HG03066 (cell line): ENCODE data around the gene FEZ2.

ENCODE experiments used
- ATAC-seq: cut with Tn5 transposase; IDR thresholded peaks from one replicate; pipeline ENCODE4 v1.9.1; 2021; ENCODE audit warnings: low read depth; ENCODE audit not compliant: unreplicated experiment

The FEZ2 gene

GRCh38 chr2:36589230-36589630, 8.7 kb downstream of the FEZ2 start:
- ATAC-seq = no peak

GRCh38 chr2:36587556-36587955, 10.4 kb downstream of the FEZ2 start:
- no peak for ATAC-seq

GRCh38 chr2:36587101-36587500, 10.9 kb downstream of the FEZ2 start:
- ATAC-seq = no peak

GRCh38 chr2:36586672-36587071, 11.3 kb downstream of the FEZ2 start:
- ATAC-seq = no peak

- no peak for ATAC-seq
Observed at GRCh38 chr2:36584148-36584794, 13.7 kb downstream of the FEZ2 start.

GRCh38 chr2:36582951-36583350, 15.0 kb downstream of the FEZ2 start:
- no peak for ATAC-seq

GRCh38 chr2:36582538-36582937, 15.4 kb downstream of the FEZ2 start:
- ATAC-seq = no peak

GRCh38 chr2:36579297-36579664, 18.7 kb downstream of the FEZ2 start:
- no peak for ATAC-seq

- ATAC-seq = no peak
Observed at GRCh38 chr2:36578343-36579296, 19.3 kb downstream of the FEZ2 start.

GRCh38 chr2:36577884-36578283, 20.1 kb downstream of the FEZ2 start:
- ATAC-seq = no peak

- no peak for ATAC-seq
Observed at GRCh38 chr2:36574560-36574959, 23.4 kb downstream of the FEZ2 start.

GRCh38 chr2:36573165-36573564, 24.8 kb downstream of the FEZ2 start:
- ATAC-seq = no peak

- ATAC-seq = no peak
Observed at GRCh38 chr2:36572719-36573059, 25.3 kb downstream of the FEZ2 start.

GRCh38 chr2:36572054-36572718, 25.8 kb downstream of the FEZ2 start:
- no peak for ATAC-seq

GRCh38 chr2:36570416-36570815, 27.6 kb downstream of the FEZ2 start:
- ATAC-seq = no peak

GRCh38 chr2:36569267-36569856, 28.6 kb downstream of the FEZ2 start:
- no peak for ATAC-seq

- ATAC-seq = no peak
Observed at GRCh38 chr2:36568516-36569246, 29.3 kb downstream of the FEZ2 start.

GRCh38 chr2:36567711-36568408, 30.1 kb downstream of the FEZ2 start:
- ATAC-seq = no peak

GRCh38 chr2:36566887-36567286, 31.1 kb downstream of the FEZ2 start:
- no peak for ATAC-seq

GRCh38 chr2:36565712-36566111, 32.3 kb downstream of the FEZ2 start:
- no peak for ATAC-seq
